Right atrium auricular region (tissue), 2 donors: ENCODE measurements around the gene JAG2. TPM values are rescaled to one million over a fixed set of nuclear protein-coding genes. Genes with fewer than 3 reads are reported as not detected.

Source experiments
- DNase-seq: peaks from one replicate; pipeline ENCODE4 v3.0.0-alpha.2; 2019; ENCODE audit warnings: low spot score
- H3K27ac ChIP-seq, 2 donors: fragments of 200-600 bp; sonication (generic); 1 replicate in 1 of 2; 2 replicates in 1 of 2; pipeline ENCODE4 v1.5.1; 2016 to 2019
- H3K27me3 ChIP-seq, 2 donors: fragments of 200-600 bp; sonication (generic); one replicate each; pipeline versions ENCODE4 v1.5.1 to v1.6.0; 2017 to 2019
- H3K36me3 ChIP-seq: fragments of 200-600 bp; sonication (generic); one replicate; pipeline ENCODE4 v1.5.1; 2016
- H3K4me1 ChIP-seq, 2 donors: fragments of 200-600 bp; sonication (generic); one replicate each; pipeline versions ENCODE4 v1.5.1 to v1.6.0; 2017 to 2019
- H3K4me3 ChIP-seq, 2 donors: fragments of 200-600 bp; sonication (generic); 1 replicate in 1 of 2; 2 replicates in 1 of 2; pipeline ENCODE4 v1.5.1; 2017 to 2019; ENCODE audit warnings: mild to moderate bottlenecking in 1 of 2, moderate library complexity in 1 of 2
- H3K9me3 ChIP-seq, 2 donors: fragments of 200-600 bp; sonication (generic); one replicate each; pipeline ENCODE4 v1.5.1; 2019
- total RNA-seq, 2 donors: library from RNA; depleted of rRNA; stranded (reverse); fragments of >200 nt; gene quantifications; one replicate each; pipeline ENCODE4 v1.1.0, GENCODE V29; 2016
- TF ChIP-seq, protein P1 (sequence below), 2 donors: fragments of 200-600 bp; sonication (generic); IDR thresholded peaks; one replicate each; pipeline ENCODE4 v1.5.1; 2019; ENCODE audit warnings: antibody characterized with exemption in 2 of 2

The JAG2 gene
- total RNA-seq, 2 donors from 2014 or later: 14.5 to 17.3 TPM

DNA sequence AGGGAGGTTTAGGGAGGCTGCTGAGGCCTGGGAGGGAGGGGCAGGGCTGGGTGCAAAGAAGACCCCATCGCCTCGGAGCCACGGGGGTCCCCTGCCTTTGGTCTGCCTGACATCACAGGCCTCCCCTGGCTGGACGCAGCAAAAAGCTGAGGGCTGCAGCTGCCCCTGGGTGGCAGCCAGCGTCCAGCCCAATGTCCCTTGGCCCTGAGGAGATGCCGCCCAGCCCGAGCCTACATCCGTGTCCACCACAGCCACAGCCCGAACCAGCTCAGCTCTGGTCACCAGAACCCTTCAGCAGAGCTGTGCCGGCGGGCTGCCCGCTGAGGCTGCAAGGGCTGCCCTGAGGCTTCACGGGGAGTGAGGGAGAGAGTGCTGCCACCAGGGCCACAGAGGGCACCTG is 10.6 kb upstream of the JAG2 start:
- no peak for DNase-seq
- TF ChIP-seq, protein P1, sequence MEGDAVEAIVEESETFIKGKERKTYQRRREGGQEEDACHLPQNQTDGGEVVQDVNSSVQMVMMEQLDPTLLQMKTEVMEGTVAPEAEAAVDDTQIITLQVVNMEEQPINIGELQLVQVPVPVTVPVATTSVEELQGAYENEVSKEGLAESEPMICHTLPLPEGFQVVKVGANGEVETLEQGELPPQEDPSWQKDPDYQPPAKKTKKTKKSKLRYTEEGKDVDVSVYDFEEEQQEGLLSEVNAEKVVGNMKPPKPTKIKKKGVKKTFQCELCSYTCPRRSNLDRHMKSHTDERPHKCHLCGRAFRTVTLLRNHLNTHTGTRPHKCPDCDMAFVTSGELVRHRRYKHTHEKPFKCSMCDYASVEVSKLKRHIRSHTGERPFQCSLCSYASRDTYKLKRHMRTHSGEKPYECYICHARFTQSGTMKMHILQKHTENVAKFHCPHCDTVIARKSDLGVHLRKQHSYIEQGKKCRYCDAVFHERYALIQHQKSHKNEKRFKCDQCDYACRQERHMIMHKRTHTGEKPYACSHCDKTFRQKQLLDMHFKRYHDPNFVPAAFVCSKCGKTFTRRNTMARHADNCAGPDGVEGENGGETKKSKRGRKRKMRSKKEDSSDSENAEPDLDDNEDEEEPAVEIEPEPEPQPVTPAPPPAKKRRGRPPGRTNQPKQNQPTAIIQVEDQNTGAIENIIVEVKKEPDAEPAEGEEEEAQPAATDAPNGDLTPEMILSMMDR (IDR thresholded peaks at IDR 0.05): no peak
- Histone ChIP-seq H3K36me3 (no peaks in the 10 kb centered on the region), H3K27ac (no peak overlapping the region), H3K9me3 (no peaks in the 10 kb centered on the region), H3K27me3 (no peaks in the 10 kb centered on the region), H3K4me3 (no peak overlapping the region), H3K4me1 (peaks cover 0 to 22% of the 10 kb centered on the region in 2 donors)

DNA sequence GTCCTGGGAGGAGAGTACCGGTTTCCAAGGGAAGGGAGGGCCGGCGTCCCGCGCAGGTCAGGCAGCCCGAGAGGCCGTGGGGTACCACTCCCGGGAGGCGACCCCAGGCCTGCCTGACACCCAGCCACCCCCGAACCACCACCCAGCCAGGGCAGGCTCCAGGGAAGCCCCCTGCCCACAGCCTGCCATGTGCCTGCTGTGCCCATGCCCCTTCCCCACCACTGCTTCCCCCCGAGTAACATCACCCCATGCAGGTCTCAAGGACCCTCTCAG is 10.2 kb upstream of the JAG2 start:
- TF ChIP-seq, protein P1 (IDR thresholded peaks at IDR 0.05): no peak
- DNase-seq: no peak
- H3K27ac ChIP-seq: no peak overlapping the region
- H3K4me3 ChIP-seq: no peak overlapping the region
- H3K27me3 ChIP-seq: no peaks in the 10 kb centered on the region
- no peaks in the 10 kb centered on the region for H3K36me3 ChIP-seq
- H3K9me3 ChIP-seq: no peaks in the 10 kb centered on the region
- peaks cover 0 to 22% of the 10 kb centered on the region in 2 donors for H3K4me1 ChIP-seq

DNA sequence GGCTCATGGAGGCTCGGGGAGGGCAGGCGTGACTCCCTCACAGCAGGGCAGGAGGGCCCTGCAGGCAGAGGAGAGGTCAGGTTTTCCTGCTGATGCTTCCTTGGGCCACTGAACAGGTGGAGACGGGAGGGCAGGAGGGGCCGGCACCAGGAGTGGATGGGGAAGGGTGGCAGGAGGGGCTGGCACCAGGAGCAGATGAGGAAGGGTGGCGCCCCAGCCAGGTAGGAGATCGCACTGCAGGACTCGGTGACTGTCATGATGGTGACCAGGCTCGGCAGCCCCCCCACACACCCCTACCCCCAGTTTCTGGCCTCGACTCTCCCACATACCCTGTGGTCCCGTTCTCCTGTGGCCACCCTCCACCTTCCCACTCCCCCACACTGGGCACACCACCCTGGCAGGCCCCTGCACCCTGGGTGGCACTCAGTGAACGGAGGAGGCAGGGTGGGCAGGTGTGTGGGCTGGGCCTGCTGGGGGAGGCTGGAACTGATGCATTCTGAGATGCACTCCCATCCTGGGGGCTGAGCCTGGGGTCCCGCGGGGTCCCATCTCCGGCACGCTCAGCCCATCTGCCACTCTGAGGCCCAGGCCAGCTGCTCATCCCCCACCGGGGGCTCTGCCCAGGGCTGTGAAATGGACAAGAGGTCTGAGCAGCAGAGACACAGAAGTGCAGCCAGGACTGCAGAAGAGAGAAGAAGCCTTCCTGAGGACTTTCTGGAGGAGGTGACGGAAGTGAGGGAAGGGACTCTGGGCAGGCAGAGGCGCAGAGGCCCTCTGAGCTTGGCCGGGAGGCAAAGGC is 9.7 kb upstream of the JAG2 start:
- DNase-seq: no peak
- Histone ChIP-seq H3K9me3 (no peaks in the 10 kb centered on the region), H3K4me1 (peaks cover 0 to 22% of the 10 kb centered on the region in 2 donors), H3K27me3 (no peaks in the 10 kb centered on the region), H3K27ac (no peak overlapping the region), H3K36me3 (no peaks in the 10 kb centered on the region), H3K4me3 (no peak overlapping the region)
- TF ChIP-seq, protein P1 (IDR thresholded peaks at IDR 0.05): no peak

DNA sequence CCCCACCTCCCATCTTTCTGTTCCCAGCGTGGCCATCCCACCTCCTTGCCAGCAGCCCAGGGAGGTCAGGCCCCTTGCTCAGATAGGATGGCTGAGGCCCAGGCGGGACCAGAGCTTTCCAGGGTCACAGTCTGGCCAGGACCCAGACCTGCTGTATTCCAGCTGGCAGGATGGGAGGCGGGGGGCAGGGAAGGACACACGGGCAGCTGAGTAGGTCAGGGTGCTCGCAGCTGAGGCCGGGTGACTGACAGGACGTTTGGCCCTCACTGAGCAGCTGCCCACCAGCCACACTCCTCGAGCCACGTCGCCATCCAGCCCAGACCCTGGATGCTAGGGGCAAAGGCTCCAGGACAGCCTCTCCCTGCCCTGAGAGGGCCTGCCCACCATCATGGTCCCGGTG is 8.5 kb upstream of the JAG2 start:
- TF ChIP-seq, protein P1 (IDR thresholded peaks at IDR 0.05): no peak
- peaks cover 0 to 18% of the 10 kb centered on the region in 2 donors for H3K4me1 ChIP-seq
- no peak overlapping the region for H3K4me3 ChIP-seq
- no peak overlapping the region for H3K27ac ChIP-seq
- H3K36me3 ChIP-seq: no peaks in the 10 kb centered on the region
- no peaks in the 10 kb centered on the region for H3K9me3 ChIP-seq
- no peak for DNase-seq
- H3K27me3 ChIP-seq: no peaks in the 10 kb centered on the region

DNA sequence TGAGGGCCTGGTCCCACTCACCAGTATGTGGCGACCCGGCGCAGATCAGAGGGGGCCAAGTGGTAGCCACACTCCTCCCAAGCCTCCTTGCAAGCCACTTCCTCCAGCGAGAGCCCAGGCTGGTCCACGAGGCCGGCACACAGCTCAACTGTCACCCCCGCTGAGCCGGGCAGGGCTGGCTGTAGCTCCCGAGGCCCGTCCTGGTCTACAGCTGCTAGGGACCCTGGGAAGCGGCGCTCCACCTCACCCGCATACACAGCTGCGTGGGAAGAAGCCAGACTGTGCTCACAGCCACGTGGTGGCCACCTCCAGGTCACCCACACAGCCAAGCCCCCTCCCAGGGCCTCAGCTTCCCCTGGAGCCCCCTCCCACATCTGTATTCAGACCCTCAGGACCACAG is 7.9 kb upstream of the JAG2 start:
- Histone ChIP-seq H3K27me3 (no peaks in the 10 kb centered on the region), H3K9me3 (no peaks in the 10 kb centered on the region), H3K27ac (no peak overlapping the region), H3K36me3 (no peaks in the 10 kb centered on the region), H3K4me1 (peaks cover 0 to 14% of the 10 kb centered on the region in 2 donors), H3K4me3 (no peak overlapping the region)
- no peak for DNase-seq
- TF ChIP-seq, protein P1 (IDR thresholded peaks at IDR 0.05): no peak
